Natural killer cell (primary cell): ENCODE measurements around the gene PCBP1. TPM values are rescaled to one million over a fixed set of nuclear protein-coding genes. Genes with fewer than 3 reads are reported as not detected.

Experiments used
- ATAC-seq, 3 donors: fragments of 150-1000 bp in 2 of 3; fragments of 200-7000 bp in 1 of 3; cut with Tn5 transposase; 1 replicate in 1 of 3; 2 replicates in 2 of 3; pipeline ENCODE4 v1.10.0; 2021; ENCODE audit warnings: mild to moderate bottlenecking in 2 of 3, moderate library complexity in 2 of 3
- DNase-seq, 2 donors: peaks; one replicate each; pipeline versions ENCODE4 v3.0.0 to v3.0.0-alpha.2; 2013 to 2021; ENCODE audit warnings: mixed read lengths in 1 of 2
- H3K27ac ChIP-seq: one replicate; pipeline ENCODE4 v1.5.1; 2013; ENCODE audit warnings: mild to moderate bottlenecking, low read length
- H3K27me3 ChIP-seq: one replicate; pipeline ENCODE4 v1.6.1; 2013; ENCODE audit warnings: low read length; ENCODE audit not compliant: control insufficient read depth, insufficient read depth
- H3K36me3 ChIP-seq: one replicate; pipeline ENCODE4 v1.6.1; 2013; ENCODE audit warnings: low read length; ENCODE audit not compliant: control insufficient read depth, insufficient read depth
- H3K4me1 ChIP-seq: one replicate; pipeline ENCODE4 v1.6.1; 2013; ENCODE audit warnings: low read length; ENCODE audit not compliant: control insufficient read depth, insufficient read depth
- H3K4me3 ChIP-seq: one replicate; pipeline ENCODE4 v1.5.1; 2013; ENCODE audit warnings: low read length
- H3K9me3 ChIP-seq: one replicate; pipeline ENCODE4 v1.6.1; 2013; ENCODE audit warnings: low read length; ENCODE audit not compliant: control insufficient read depth, insufficient read depth
- H3K27ac Mint-ChIP-seq, 2 donors: one replicate each; pipeline ENCODE4 v1.8.0; 2022; ENCODE audit warnings: mild to moderate bottlenecking in 2 of 2, mixed read lengths in 2 of 2, moderate library complexity in 1 of 2
- H3K27me3 Mint-ChIP-seq, 2 donors: one replicate each; pipeline ENCODE4 v1.8.0; 2022; ENCODE audit warnings: low read depth in 2 of 2, mixed read lengths in 2 of 2
- H3K36me3 Mint-ChIP-seq: one replicate; pipeline ENCODE4 v1.8.0; 2022; ENCODE audit warnings: mixed read lengths
- H3K4me1 Mint-ChIP-seq, 2 donors: one replicate each; pipeline ENCODE4 v1.8.0; 2022; ENCODE audit warnings: mixed read lengths in 2 of 2
- H3K4me3 Mint-ChIP-seq: one replicate; pipeline ENCODE4 v1.8.0; 2022; ENCODE audit warnings: mild to moderate bottlenecking, moderate library complexity, mixed read lengths
- H3K9me3 Mint-ChIP-seq, 2 donors: one replicate each; pipeline ENCODE4 v1.8.0; 2022; ENCODE audit warnings: mixed read lengths in 2 of 2
- CTCF ChIP-seq: fragments of 200-600 bp; IDR thresholded peaks from one replicate; pipeline ENCODE4 v1.8.0; 2022; ENCODE audit warnings: antibody characterized with exemption
- WGBS: methylation state at CpG from one replicate; pipeline ENCODE4 v1.1.7; 2013; ENCODE audit warnings: missing lambda C conversion rate; ENCODE audit not compliant: insufficient coverage; 5-methylcytosine and 5-hydroxymethylcytosine counted together
- intact Hi-C: fragments of 100-400 bp; cut with micrococcal nuclease; formaldehyde crosslinking; loops from one replicate; pipeline ENCODE4 v1.14.2; 2022
- total RNA-seq, 4 donors: library from RNA; stranded (reverse); fragments of 120-200 nt in 1 of 4; gene quantifications; one replicate each; pipeline versions ENCODE4 v1.2.3 to v1.2.4, GENCODE V29; 2013 to 2022

The PCBP1 gene
- total RNA-seq, 3 donors from 2014 or later (not counting 1 experiment from before 2014, with no cell fraction given): 329 to 358 (median 352) TPM

- Histone ChIP-seq H3K36me3 (peaks cover 47% of the 10 kb centered on the region), H3K27ac (no peak overlapping the region), H3K27me3 (no peaks in the 10 kb centered on the region), H3K9me3 (no peaks in the 10 kb centered on the region), H3K4me1 (no peaks in the 10 kb centered on the region), H3K4me3 (no peak overlapping the region)
- Mint-ChIP-seq H3K4me1 (peaks cover 13 to 17% of the 10 kb centered on the region in 2 donors), H3K27me3 (no peaks in the 10 kb centered on the region), H3K9me3 (no peaks in the 10 kb centered on the region), H3K36me3 (peaks cover 6% of the 10 kb centered on the region), H3K4me3 (no peak overlapping the region), H3K27ac (peak overlapping the region; percentile 53 to 77)
- intact Hi-C loops: no loop called here
- no peak for TF ChIP-seq CTCF
- DNase-seq: no peak
- ATAC-seq: no peak
- WGBS: 92% methylated on average over 2 of the region's 2 CpGs
Measured at GRCh38 chr2:70062270-70062669, 25.0 kb upstream of the PCBP1 start.

GRCh38 chr2:70068119-70068518 is 19.2 kb upstream of the PCBP1 start:
- Mint-ChIP-seq H3K27ac (peak overlapping the region; percentile 88 to 94), H3K27me3 (no peaks in the 10 kb centered on the region), H3K4me1 (peaks cover 32 to 39% of the 10 kb centered on the region in 2 donors), H3K36me3 (peaks cover 6% of the 10 kb centered on the region), H3K4me3 (peak overlapping the region; percentile 21), H3K9me3 (no peaks in the 10 kb centered on the region)
- peak overlapping the region; percentile 87 for H3K27ac ChIP-seq
- TF ChIP-seq CTCF: no peak
- no peaks in the 10 kb centered on the region for H3K9me3 ChIP-seq
- H3K4me1 ChIP-seq: peaks cover 31% of the 10 kb centered on the region
- no peak for ATAC-seq
- 100% methylated on average over 3 of the region's 3 CpGs for WGBS
- DNase-seq: no peak
- no peaks in the 10 kb centered on the region for H3K27me3 ChIP-seq
- intact Hi-C loops: no loop called here
- no peak overlapping the region for H3K4me3 ChIP-seq
- H3K36me3 ChIP-seq: peaks cover 22% of the 10 kb centered on the region

- intact Hi-C loops: loop anchor here (1.0 kb wide), 5 partner anchors 17 to 155 kb away; no protein-coding TSS in a partner anchor
- H3K27ac ChIP-seq: peak overlapping the region; percentile 87
- peak overlapping the region; percentile 47 for H3K4me3 Mint-ChIP-seq
- peak overlapping the region; percentile 88 to 94 for H3K27ac Mint-ChIP-seq
- ATAC-seq: peak; percentile 84 to 93 (median 84)
- no peak overlapping the region for H3K4me3 ChIP-seq
- peak; percentile 58 to 93 for DNase-seq
- no peaks in the 10 kb centered on the region for H3K27me3 ChIP-seq
- H3K4me1 ChIP-seq: peaks cover 31% of the 10 kb centered on the region
- no peak for TF ChIP-seq CTCF
- H3K9me3 ChIP-seq: no peaks in the 10 kb centered on the region
- 40% methylated on average over 2 of the region's 3 CpGs for WGBS
- no peaks in the 10 kb centered on the region for H3K9me3 Mint-ChIP-seq
- H3K36me3 Mint-ChIP-seq: peaks cover under 1% of the 10 kb centered on the region
- peaks cover 31 to 35% of the 10 kb centered on the region in 2 donors for H3K4me1 Mint-ChIP-seq
- H3K27me3 Mint-ChIP-seq: no peaks in the 10 kb centered on the region
- H3K36me3 ChIP-seq: peaks cover 18% of the 10 kb centered on the region
Measured at GRCh38 chr2:70069049-70069448, 18.2 kb upstream of the PCBP1 start.
